ENCODE measurements around the gene OSM.
A peak's percentile ranks its signal among the peaks of the same experiment; 100 is the strongest.

OSM gene

DNA sequence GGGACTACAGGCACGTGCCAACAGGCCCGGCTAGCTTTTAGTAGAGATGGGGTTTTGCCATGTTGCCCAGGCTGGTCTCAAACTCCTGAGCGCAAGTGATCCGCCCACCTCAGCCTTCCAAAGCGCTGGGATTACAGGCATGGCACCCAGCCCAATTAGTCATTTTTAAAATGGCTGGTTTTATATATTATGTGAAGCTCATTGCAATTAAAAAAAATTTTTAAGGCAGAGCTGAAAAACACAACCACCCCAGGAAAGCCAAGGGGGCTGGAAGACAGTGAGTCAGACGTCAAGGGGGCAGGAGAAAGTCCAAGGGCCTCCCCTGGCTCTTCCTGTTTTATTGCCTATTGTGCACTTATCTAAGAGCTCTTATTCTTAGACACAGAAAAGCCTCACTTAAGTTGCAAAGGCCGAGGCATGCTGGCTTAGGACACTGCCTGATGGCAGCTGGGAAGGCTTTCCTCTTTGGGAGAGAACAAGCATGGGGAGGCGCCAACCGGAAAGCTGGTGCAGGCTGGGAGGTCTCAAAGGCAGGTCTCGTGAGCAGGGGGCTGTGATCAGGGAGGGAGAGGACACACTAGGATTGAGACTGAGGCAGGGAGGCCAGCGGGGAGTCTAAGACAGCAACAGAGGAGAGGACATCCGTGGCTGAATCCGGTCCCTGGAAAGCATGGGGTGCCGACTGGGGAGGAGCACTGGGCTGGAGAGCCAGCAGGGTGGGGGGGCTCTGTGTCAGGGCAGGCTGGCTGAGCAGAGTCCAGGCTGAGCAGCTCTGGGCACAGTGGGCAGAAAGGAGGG lies 11.1 kb upstream of the OSM start (continued):
- TF ChIP-seq ZNF837 (tag by site-specific recombination; IDR thresholded peaks at IDR 0.05) (no peak), ZNF629 (tag by site-specific recombination; IDR thresholded peaks at IDR 0.05) (no peak), OSR2 (tag by site-specific recombination; IDR thresholded peaks at IDR 0.05) (no peak), ZFHX2 (tag by site-specific recombination; conservative IDR thresholded peaks at IDR 0.05) (peak; percentile 43; the same call in 1 of the 2 replicates), ZSCAN5A (tag by site-specific recombination; IDR thresholded peaks at IDR 0.05) (no peak), HOXD13 (CRISPR knock-in tag; IDR thresholded peaks at IDR 0.05; ENCODE audit: borderline replicate concordance) (no peak), ZNF654 (tag by site-specific recombination; IDR thresholded peaks at IDR 0.05; ENCODE audit: low read depth) (no peak), GLIS2 (tag by site-specific recombination; IDR thresholded peaks at IDR 0.05) (peak; percentile 47), ZNF623 (tag by site-specific recombination; IDR thresholded peaks at IDR 0.05) (no peak), ZNF670 (tag by site-specific recombination; IDR thresholded peaks at IDR 0.05; ENCODE audit: low read depth) (no peak), ZNF473 (tag by site-specific recombination; IDR thresholded peaks at IDR 0.05) (no peak), ZNF624 (tag by site-specific recombination; IDR thresholded peaks at IDR 0.05) (no peak), ZBTB1 (tag by site-specific recombination; IDR thresholded peaks at IDR 0.05) (no peak), GLIS1 (tag by site-specific recombination; IDR thresholded peaks at IDR 0.05) (peak; percentile 85), ZNF341 (tag by site-specific recombination; IDR thresholded peaks at IDR 0.05; ENCODE audit: low read depth) (0 out of 2 replicates have a peak, but pooled peaks have one; percentile 33), ZNF302 (tag by site-specific recombination; IDR thresholded peaks at IDR 0.05; ENCODE audit: low read depth) (no peak), YY2 (tag by site-specific recombination; IDR thresholded peaks at IDR 0.05) (no peak), SP2 (tag by site-specific recombination; IDR thresholded peaks at IDR 0.05) (0 out of 2 replicates have a peak, but pooled peaks have one; percentile 4), ZNF223 (tag by site-specific recombination; IDR thresholded peaks at IDR 0.05) (no peak), GLI2 (tag by site-specific recombination; IDR thresholded peaks at IDR 0.05; ENCODE audit: borderline replicate concordance, low read depth) (no peak), ATF2 (tag by site-specific recombination; IDR thresholded peaks at IDR 0.05; ENCODE audit: low read depth) (no peak), ZNF791 (tag by site-specific recombination; IDR thresholded peaks at IDR 0.05) (no peak), ZBTB7A (tag by site-specific recombination; IDR thresholded peaks at IDR 0.05; ENCODE audit: low read depth) (no peak), KLF17 (tag by site-specific recombination; IDR thresholded peaks at IDR 0.05) (no peak), ZNF548 (tag by site-specific recombination; IDR thresholded peaks at IDR 0.05) (no peak), ZNF626 (tag by site-specific recombination; IDR thresholded peaks at IDR 0.05) (no peak)
- TF ChIP-seq, protein P1, sequence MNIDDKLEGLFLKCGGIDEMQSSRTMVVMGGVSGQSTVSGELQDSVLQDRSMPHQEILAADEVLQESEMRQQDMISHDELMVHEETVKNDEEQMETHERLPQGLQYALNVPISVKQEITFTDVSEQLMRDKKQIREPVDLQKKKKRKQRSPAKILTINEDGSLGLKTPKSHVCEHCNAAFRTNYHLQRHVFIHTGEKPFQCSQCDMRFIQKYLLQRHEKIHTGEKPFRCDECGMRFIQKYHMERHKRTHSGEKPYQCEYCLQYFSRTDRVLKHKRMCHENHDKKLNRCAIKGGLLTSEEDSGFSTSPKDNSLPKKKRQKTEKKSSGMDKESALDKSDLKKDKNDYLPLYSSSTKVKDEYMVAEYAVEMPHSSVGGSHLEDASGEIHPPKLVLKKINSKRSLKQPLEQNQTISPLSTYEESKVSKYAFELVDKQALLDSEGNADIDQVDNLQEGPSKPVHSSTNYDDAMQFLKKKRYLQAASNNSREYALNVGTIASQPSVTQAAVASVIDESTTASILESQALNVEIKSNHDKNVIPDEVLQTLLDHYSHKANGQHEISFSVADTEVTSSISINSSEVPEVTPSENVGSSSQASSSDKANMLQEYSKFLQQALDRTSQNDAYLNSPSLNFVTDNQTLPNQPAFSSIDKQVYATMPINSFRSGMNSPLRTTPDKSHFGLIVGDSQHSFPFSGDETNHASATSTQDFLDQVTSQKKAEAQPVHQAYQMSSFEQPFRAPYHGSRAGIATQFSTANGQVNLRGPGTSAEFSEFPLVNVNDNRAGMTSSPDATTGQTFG (tag by site-specific recombination; IDR thresholded peaks at IDR 0.05; ENCODE audit: borderline replicate concordance) = no peak
- TF ChIP-seq, protein P2, sequence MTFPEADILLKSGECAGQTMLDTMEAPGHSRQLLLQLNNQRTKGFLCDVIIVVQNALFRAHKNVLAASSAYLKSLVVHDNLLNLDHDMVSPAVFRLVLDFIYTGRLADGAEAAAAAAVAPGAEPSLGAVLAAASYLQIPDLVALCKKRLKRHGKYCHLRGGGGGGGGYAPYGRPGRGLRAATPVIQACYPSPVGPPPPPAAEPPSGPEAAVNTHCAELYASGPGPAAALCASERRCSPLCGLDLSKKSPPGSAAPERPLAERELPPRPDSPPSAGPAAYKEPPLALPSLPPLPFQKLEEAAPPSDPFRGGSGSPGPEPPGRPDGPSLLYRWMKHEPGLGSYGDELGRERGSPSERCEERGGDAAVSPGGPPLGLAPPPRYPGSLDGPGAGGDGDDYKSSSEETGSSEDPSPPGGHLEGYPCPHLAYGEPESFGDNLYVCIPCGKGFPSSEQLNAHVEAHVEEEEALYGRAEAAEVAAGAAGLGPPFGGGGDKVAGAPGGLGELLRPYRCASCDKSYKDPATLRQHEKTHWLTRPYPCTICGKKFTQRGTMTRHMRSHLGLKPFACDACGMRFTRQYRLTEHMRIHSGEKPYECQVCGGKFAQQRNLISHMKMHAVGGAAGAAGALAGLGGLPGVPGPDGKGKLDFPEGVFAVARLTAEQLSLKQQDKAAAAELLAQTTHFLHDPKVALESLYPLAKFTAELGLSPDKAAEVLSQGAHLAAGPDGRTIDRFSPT (tag by site-specific recombination; IDR thresholded peaks at IDR 0.05) = no peak
- TF ChIP-seq, protein P3, sequence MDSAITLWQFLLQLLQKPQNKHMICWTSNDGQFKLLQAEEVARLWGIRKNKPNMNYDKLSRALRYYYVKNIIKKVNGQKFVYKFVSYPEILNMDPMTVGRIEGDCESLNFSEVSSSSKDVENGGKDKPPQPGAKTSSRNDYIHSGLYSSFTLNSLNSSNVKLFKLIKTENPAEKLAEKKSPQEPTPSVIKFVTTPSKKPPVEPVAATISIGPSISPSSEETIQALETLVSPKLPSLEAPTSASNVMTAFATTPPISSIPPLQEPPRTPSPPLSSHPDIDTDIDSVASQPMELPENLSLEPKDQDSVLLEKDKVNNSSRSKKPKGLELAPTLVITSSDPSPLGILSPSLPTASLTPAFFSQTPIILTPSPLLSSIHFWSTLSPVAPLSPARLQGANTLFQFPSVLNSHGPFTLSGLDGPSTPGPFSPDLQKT (IDR thresholded peaks at IDR 0.05; ENCODE audit: borderline replicate concordance, low read depth, low read length) = no peak
